NCI-H2081 treated with DMSO at 0.1 percent for 48 hours (cell line): ENCODE data around the gene PNLIP.

Experiments used
- DNase-seq: peaks from one replicate; lab custom pipeline; 2025; lab: John Stamatoyannopoulos, UW

PNLIP gene

DNA sequence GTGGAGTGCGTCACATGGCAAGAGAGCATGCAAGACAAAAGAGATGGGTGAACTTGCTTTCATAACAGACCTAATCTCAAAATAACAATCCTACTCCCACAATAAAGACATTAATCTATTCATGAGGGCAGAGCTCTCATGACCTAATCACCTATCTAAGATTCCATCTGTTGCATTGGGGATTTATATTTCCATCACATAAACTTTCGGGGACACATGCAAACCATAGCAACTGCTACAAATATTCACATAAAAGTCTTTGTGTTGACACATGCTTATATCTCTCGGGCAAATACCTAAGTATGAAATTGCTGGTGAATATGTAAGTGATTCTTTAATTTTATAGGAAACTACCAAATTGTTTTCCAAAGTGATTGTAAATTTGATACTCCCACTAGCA is 29.1 kb downstream of the PNLIP start:
- no peak for DNase-seq

DNA sequence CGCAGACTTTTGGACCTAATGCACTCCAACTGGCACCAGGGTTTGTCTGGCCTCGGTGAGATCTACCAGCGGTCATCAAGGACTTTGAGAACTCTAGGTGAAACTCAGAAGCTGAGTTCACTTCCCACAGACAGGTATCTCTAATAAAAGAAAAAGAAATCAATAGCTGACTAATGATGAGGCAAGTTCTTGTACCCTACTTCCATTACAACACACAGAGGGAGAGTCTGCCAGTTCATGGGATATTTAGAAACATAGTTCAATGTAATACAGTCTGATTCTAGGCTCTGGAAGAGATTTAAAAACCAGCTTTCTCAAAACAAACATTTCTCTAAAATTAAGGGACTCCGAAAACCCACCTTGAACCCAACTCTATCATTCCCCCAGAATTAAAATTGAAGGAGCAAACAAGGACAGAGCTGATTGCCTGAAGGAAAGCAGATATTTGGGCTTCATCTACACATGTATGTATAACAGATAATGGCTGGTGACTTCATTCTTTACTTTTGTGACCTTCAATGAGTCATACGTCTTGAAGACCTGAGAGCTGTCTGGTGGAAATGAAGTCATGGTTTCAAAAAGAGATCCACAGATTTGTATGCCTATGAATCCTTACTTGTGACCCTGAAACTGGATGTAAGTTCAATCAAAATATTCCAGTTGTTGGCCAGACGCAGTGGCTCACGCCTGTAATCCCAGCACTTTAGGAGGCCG is 42.3 kb downstream of the PNLIP start:
- DNase-seq: no peak

DNA sequence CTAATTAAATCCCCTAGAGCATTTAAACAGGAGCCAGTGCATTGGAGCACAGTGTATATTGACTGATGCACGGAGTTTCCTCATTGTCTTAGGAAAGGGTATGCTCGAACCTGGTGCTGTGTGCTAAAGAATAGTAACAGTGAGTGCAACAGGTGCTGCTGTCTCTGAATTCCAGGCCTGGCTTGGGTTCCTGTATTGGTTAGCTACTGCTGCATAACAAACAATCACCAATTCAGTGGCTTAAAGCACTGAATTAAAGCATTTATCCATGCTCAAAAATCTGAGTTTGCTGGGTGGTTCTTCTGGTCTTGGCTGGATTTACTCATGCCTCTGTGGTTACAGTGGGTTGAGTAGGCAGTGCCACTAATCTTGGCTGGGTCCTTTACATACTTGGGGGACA is 43.3 kb downstream of the PNLIP start:
- DNase-seq: no peak

DNA sequence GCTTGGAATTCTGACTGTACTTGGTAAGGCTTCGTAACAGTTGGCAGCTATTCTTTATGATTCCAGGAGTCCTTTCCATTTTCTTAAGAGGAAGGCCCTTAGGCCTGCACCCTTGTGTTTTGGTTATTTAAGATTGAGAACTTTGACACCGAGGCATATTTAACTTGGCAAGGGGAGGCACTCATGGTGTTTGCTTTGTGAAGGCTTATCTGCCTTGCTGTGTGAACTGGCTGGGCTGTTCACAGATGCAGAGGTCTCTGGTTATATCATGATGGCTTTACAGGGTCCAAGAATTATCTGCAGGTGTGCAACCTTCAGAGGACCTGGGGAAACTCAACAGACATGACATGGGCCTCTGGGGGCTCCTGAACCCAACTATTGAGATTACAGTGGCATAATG is 44.2 kb downstream of the PNLIP start:
- DNase-seq: no peak

DNA sequence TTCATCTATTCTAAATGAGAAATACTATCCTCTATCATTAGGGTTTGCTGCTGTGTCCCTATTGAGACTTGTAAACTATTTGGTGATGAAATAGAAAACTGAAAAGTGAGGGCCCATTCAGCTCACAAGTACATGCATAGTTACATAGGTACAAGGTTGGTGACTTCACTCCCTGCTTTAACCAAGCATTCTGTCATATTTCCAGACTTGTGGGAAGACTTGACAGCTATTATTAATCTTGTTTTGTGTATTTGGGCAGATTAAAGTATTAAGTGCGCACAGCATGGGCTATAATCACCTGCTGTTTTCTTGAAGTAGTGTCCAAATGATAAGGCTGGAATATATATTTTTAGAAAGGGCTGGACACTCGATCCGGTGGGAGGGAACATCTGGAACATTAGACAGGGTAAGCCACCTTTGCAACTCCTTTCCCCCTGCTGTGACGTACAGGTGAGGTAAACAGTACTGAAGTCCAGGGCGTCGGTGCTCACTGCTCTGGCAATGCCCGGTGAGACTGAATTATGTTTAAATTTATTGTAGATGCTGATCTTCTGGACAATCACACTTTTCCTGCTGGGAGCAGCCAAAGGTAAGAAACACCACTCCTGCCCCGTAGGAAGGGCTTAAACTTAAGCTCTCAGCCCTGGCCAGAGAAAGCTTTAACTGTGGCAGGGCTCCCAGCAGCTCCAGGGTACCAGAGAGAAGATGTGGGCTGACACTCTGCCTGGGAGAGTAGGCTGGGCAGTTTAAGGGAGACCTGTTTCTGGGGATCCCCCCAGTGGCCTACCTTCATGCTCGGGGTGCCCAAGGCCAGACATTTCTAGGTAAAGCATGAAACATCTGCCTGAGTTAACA is 45.1 kb downstream of the PNLIP start, which contains the start of gene PNLIPRP1:
Gene PNLIPRP1 (plus strand): TSS at position 370 of the 855 bp plus-strand sequence. CDS start 171 bp downstream, at position 541.
- no peak for DNase-seq

DNA sequence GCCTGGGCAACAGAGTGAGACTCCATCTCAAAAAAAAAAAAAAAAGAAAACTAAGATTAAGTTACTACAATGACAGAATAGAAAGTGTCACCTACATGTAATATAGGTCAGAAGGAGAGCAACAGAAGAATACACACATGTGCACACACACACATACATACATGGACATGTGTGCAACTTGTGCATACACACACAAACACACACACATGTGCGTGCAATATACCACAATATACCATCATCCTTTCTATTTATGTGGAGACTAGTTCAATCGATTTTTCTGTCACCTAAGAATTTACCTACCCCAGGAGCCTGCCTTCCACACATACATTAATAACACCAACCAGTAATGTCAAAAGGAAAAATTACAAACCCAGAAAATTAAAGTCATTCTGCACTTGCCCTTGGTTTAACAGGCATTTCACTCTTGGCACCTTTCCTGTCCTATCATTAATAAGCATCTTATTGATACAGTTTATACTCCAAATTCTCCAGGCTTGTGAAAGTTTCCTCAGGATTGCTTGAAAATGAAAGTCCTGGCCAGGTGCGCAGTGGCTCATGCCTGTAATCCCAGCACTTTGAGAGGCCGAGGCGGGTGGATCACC is 47.5 kb downstream of the PNLIP start:
- no peak for DNase-seq

GRCh38 chr10:116594525-116595035 is 48.8 kb downstream of the PNLIP start:
- no peak for DNase-seq

GRCh38 chr10:116596062-116596461 is 50.3 kb downstream of the PNLIP start:
- no peak for DNase-seq

GRCh38 chr10:116597543-116597942 is 51.8 kb downstream of the PNLIP start:
- no peak for DNase-seq

GRCh38 chr10:116598329-116598728 is 52.6 kb downstream of the PNLIP start:
- no peak for DNase-seq

DNA sequence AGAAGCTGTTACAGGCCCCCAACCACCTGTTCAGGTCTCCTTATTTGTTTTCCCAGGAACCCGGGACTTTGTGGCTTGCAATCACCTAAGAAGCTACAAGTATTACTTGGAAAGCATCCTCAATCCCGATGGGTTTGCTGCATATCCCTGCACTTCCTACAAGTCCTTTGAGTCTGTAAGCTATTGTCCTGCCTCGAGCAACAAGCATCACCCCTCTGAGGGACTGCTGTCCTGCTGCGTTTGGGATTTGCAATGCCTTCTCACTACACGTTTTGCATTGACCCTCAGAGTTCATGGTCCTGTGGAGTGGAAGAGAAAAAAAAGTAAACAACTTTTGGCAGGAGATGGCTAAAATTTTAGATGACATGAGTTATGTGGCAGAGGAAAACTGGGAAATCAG is 54.3 kb downstream of the PNLIP start:
- DNase-seq: no peak

GRCh38 chr10:116602648-116603400 is 57.1 kb downstream of the PNLIP start:
- no peak for DNase-seq

- DNase-seq: no peak
Measured at GRCh38 chr10:116606061-116606483, 60.3 kb downstream of the PNLIP start.

DNA sequence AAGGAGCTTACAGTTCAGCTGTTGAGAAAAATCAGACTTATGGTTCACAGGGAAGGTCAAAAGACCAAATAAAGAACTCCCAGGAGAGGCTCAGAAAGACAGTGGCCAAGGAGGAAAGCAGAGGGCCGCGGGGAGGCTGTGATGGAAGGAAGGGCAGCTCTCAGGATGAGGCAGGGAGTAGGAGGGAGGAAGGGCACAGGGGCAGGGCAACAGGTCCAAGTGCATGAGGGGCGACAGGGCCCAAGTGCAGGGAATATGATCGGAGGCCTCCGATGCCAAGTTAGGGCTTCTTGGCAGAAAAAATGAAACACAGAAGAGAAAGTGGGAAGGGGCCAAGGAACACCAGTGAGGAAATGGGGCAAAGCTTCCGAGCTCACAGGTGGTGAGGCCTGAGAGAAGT is 61.6 kb downstream of the PNLIP start:
- no peak for DNase-seq

GRCh38 chr10:116608686-116609594 is 63.2 kb downstream of the PNLIP start:
- no peak for DNase-seq

DNA sequence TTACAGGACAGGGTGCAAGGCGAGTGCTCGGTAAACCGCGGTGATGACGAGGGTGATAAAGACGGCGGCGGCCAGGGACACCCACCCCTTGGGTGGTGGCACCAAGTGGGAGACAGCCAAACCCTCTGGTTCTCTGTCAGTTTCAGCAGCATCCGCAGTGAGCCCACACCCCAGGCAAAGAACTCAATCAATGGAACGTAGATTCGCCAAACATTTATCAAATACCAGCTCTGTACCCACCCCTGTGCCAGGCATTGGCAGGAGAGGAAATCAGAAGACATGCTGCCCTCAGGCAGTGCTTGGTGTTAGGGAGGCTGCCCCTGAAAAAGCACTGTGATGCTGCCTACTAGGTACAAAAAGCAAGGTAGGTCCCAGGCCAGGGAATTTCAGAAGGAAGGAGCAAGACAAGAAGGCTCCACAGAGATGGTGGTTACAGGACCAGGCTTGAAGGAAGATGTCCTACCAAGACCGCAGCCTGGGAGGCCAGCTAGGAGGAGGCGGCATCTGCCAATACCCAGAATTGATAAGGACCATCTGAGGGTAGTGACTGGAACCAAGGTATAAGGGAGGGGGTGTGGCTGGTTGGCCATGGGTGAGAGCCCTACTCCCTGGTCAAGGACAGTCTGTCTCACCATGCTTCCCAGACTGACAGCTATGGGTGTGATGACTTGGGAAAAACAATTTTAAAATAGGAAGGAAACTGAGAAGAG is 64.9 kb downstream of the PNLIP start:
- DNase-seq: no peak

DNA sequence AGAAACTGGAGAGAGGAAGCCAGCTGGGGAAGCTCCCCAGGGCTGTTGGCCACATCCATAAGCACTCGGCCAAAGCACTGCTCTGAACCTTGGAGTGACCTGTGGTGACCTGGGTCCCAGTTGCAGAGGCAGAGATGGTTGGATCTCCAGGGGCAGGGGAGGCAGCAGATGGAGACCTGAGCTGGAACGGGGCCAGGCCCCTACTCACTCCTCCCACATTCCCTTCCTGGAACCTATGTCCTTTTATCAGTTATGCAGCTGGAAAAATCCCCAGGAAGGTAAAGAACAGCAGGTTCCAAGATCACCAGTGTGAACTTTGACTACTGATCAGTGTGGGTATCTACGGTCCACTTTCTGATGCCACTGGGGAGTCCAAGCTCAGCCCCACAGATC is 65.4 kb downstream of the PNLIP start:
- DNase-seq: no peak

DNA sequence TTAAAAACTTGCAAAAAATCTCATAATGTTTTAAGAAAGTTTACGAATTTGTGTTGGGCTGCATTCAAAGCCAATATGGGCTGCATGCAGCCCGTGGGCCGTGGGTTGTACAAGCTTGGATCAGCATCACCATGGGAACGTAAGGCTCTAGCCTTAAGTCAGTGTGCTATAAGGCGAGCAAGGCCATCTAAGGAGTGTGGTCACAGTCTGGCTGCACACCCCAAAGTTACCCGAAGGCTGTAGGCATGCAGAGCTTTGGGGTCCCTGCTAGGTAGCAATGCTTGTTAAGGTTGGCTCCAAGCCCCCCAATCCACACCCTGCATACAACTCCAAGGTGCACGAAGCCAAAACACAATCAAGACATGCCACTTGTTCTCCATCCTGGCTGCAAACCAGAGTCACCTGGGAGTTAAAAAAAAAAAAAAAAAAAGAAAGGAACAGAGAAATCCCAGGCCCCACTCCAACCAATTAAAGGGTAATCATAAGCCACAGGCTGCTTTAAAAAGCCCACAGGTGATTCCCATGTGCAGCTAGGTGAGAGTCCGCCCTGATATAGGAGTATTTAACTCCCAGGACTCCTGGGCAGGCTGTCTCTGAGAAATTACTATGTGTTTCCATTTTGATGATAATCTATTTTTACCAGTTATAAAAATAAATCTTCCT is 66.5 kb downstream of the PNLIP start:
- DNase-seq: no peak

DNA sequence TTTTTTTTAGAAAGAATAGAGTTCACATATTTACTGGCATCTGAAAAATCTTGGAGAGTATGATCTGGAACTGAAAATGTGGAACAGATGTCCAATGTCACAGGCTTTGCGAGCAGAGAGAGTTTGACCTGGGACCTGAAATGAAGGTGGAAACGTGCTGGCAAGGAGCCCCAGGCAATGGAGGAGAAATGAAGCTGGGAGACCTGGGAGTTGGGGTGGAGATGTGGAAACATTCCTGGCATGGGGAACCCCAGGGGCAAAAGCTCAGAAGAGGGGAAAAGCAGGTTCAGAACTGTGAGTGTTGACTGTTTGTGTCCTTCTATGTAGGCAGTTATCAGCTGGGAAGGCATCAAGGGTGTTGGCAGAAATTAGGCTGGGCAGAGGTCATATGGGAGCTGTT is 67.7 kb downstream of the PNLIP start:
- no peak for DNase-seq

DNA sequence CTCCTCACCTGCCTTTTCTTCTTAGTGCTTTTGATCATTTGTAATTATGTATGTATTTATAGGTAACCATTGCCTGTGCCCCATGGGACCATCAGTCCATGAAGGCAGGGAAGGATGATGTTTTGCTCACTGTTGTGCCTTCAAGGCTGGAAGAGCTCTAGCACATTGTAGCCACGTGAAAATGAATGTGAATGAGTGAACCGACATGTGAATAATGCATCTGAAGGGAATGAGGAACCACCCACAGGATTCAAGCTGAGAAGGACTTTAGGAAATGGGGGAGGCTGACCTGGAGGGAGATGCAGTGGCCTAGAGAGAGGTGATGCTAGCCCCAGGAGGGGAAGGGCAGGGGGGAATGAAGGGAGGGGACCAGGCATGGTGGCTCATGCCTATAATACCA is 69.1 kb downstream of the PNLIP start:
- no peak for DNase-seq
